Neural cell (in vitro differentiated cells): ENCODE results near the gene CRABP2. TPM values are rescaled to one million over a fixed set of nuclear protein-coding genes. Genes with fewer than 3 reads are reported as not detected.

Experiments
- H2AFZ ChIP-seq: fragments of 200-600, 300-800 bp; sonication (generic), shearing (Covaris generic); 2 replicates; pipeline ENCODE4 v1.6.0; 2014; ENCODE audit warnings: low read depth, mild to moderate bottlenecking, antibody characterized with exemption, low read length, moderate library complexity
- H3F3A ChIP-seq: fragments of 200-600 bp; shearing (Covaris generic); 2 replicates; pipeline ENCODE4 v1.6.1; 2016; ENCODE audit warnings: mild to moderate bottlenecking, moderate library complexity, mixed read lengths, antibody characterized with exemption, low read length; ENCODE audit not compliant: insufficient read depth, poor library complexity, severe bottlenecking
- H3K27ac ChIP-seq: fragments of 200-600, 300-800 bp; sonication (generic), shearing (Covaris generic); 2 replicates; pipeline ENCODE4 v1.5.1; 2014; ENCODE audit warnings: mild to moderate bottlenecking, low read length, moderate library complexity
- H3K27me3 ChIP-seq: fragments of 300-800, 200-600 bp; sonication (generic), shearing (Covaris generic); 2 replicates; pipeline ENCODE4 v1.6.0; 2014; ENCODE audit warnings: mild to moderate bottlenecking, low read depth, low read length, moderate library complexity; ENCODE audit not compliant: insufficient read depth
- H3K36me3 ChIP-seq: fragments of 300-800, 200-600 bp; sonication (generic), shearing (Covaris generic); 2 replicates; pipeline ENCODE4 v1.5.1; 2014; ENCODE audit warnings: mild to moderate bottlenecking, antibody characterized with exemption, low read length, moderate library complexity; ENCODE audit not compliant: insufficient read depth
- H3K4me2 ChIP-seq: fragments of 300-800, 200-600 bp; sonication (generic), shearing (Covaris generic); 2 replicates; pipeline ENCODE4 v1.6.0; 2014; ENCODE audit warnings: mild to moderate bottlenecking, low read length
- H3K4me3 ChIP-seq: fragments of 300-800, 200-600 bp; sonication (generic), shearing (Covaris generic); 2 replicates; pipeline ENCODE4 v1.5.1; 2014; ENCODE audit warnings: mild to moderate bottlenecking, low read length, moderate library complexity
- H3K79me2 ChIP-seq: fragments of 200-600 bp; shearing (Covaris generic); replicated peaks from 2 replicates; pipeline ENCODE4 v1.6.0; 2014; ENCODE audit warnings: mild to moderate bottlenecking, low read length, moderate library complexity; ENCODE audit not compliant: insufficient read depth
- H3K9ac ChIP-seq: fragments of 300-800, 200-600 bp; sonication (generic), shearing (Covaris generic); 2 replicates; pipeline ENCODE4 v1.6.1; 2016; ENCODE audit warnings: mild to moderate bottlenecking, low read length, mixed read lengths
- H3K9me2 ChIP-seq: fragments of 200-600 bp; shearing (Covaris generic); 2 replicates; pipeline ENCODE4 v1.6.1; 2016; ENCODE audit warnings: mild to moderate bottlenecking, low read length, mixed read lengths; ENCODE audit not compliant: insufficient read depth
- H3K9me3 ChIP-seq: fragments of 200-600, 300-800 bp; sonication (generic), shearing (Covaris generic); 2 replicates; pipeline ENCODE4 v1.6.1; 2016; ENCODE audit warnings: mild to moderate bottlenecking, mixed run types, low read length, moderate library complexity, mixed read lengths
- H4K20me1 ChIP-seq: fragments of 200-600 bp; shearing (Covaris generic); 2 replicates; pipeline ENCODE4 v1.6.1; 2016; ENCODE audit warnings: mild to moderate bottlenecking, mixed run types; ENCODE audit not compliant: insufficient read depth
- EP300 ChIP-seq: fragments of 450-650 bp; conservative IDR thresholded peaks from 2 replicates; pipeline ENCODE4 v1.6.1; 2014; ENCODE audit warnings: antibody characterized with exemption, mild to moderate bottlenecking, moderate library complexity; ENCODE audit not compliant: poor library complexity, severe bottlenecking
- EZH2 ChIP-seq: fragments of 200-600, 300-800 bp; shearing (Covaris generic), sonication (generic); IDR thresholded peaks from 2 replicates; pipeline ENCODE4 v1.6.1; 2014; ENCODE audit warnings: antibody characterized with exemption, low read length, borderline replicate concordance, mild to moderate bottlenecking; ENCODE audit not compliant: insufficient read depth, poor library complexity, severe bottlenecking
- MXI1 ChIP-seq: fragments of 450-650 bp; conservative IDR thresholded peaks from 2 replicates; pipeline ENCODE4 v1.6.1; 2014; ENCODE audit warnings: antibody characterized with exemption, mild to moderate bottlenecking; ENCODE audit not compliant: poor library complexity, severe bottlenecking
- POLR2AphosphoS5 ChIP-seq: IDR thresholded peaks from 2 replicates; pipeline ENCODE4 v1.6.1; 2012
- RAD21 ChIP-seq: fragments of 450-650 bp; conservative IDR thresholded peaks from 2 replicates; pipeline ENCODE4 v1.6.1; 2014; ENCODE audit warnings: antibody characterized with exemption, mild to moderate bottlenecking, moderate library complexity
- REST ChIP-seq: IDR thresholded peaks from 2 replicates; pipeline ENCODE4 v1.6.1; 2012; ENCODE audit warnings: borderline replicate concordance
- SMC3 ChIP-seq: fragments of 450-650 bp; conservative IDR thresholded peaks from 2 replicates; pipeline ENCODE4 v1.6.1; 2014; ENCODE audit warnings: antibody characterized with exemption, mild to moderate bottlenecking, moderate library complexity; ENCODE audit not compliant: poor library complexity
- TAF1 ChIP-seq: IDR thresholded peaks from 2 replicates; pipeline ENCODE4 v1.6.1; 2012; ENCODE audit warnings: low read depth
- polyA plus RNA-seq: library from polyadenylated mRNA; depleted of rRNA; stranded (reverse); fragments of >200 nt; gene quantifications from 2 replicates; pipeline ENCODE4 v1.2.3, GENCODE V29; 2014
- TF ChIP-seq, protein P1 (sequence below): fragments of 450-650 bp; IDR thresholded peaks from 2 replicates; pipeline ENCODE4 v1.5.1; 2014; ENCODE audit warnings: antibody characterized with exemption, mild to moderate bottlenecking, moderate library complexity; ENCODE audit not compliant: poor library complexity, severe bottlenecking

CRABP2 gene
- polyA plus RNA-seq, 1 donor from 2014 or later, result 7.7 TPM

DNA sequence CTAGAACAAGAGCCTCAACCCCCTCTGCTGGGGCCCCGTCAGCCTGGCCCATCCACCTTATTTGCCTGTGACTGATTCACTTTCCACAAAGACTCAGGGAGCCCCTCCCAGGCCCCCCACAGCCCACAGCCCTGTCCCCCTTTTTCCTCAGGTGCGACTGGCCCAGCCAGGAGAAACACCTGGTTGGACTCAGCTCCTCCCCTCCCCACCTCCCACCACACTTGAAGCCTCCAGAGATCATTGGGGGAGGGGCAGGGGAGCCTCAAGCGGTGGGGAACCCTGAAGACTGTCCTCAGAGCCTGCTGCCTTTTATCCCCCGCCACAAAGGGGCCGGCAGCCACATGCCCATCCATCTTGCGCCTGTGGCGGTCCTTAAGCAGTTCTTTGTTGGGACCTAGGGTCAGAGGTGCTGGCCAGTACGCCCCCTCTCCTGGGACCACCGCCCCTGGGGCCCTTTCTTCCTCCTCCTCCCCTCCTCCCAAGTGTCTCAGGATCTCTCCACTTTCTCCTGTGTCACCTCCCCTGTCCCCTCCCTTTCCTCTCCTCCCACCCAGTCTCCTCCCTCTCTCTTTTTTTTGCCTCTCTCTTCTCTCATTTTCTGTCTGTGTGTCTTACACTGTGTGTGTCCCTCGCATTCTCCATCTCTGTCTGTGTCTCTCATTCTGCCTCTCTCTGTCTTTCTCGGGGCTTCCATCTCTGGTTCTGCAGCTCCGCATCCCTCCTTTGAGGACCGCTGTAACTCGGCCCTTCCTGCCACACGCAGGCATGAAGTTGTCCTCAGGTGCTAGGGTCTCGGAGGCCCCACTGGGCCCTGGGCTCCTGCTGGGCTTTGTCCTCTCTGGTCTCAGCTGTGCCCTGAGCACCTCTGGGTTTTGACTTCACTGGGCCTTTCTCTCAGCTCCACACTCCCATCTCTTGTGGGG is 12.2 kb downstream of the CRABP2 start:
- Histone ChIP-seq H3K9me2 (no peaks in the 10 kb centered on the region), H3F3A (no peaks in the 10 kb centered on the region), H3K27me3 (no peaks in the 10 kb centered on the region), H3K4me2 (no peak overlapping the region), H2AFZ (no peak overlapping the region), H3K9ac (peak overlapping the region; percentile 27), H3K4me3 (peak overlapping the region; percentile 33), H3K27ac (no peak overlapping the region), H3K79me2 (no peaks in the 10 kb centered on the region), H3K36me3 (no peaks in the 10 kb centered on the region), H3K9me3 (no peaks in the 10 kb centered on the region), H4K20me1 (no peaks in the 10 kb centered on the region)
- TF ChIP-seq SMC3, result no peak
- TF ChIP-seq, protein P1, sequence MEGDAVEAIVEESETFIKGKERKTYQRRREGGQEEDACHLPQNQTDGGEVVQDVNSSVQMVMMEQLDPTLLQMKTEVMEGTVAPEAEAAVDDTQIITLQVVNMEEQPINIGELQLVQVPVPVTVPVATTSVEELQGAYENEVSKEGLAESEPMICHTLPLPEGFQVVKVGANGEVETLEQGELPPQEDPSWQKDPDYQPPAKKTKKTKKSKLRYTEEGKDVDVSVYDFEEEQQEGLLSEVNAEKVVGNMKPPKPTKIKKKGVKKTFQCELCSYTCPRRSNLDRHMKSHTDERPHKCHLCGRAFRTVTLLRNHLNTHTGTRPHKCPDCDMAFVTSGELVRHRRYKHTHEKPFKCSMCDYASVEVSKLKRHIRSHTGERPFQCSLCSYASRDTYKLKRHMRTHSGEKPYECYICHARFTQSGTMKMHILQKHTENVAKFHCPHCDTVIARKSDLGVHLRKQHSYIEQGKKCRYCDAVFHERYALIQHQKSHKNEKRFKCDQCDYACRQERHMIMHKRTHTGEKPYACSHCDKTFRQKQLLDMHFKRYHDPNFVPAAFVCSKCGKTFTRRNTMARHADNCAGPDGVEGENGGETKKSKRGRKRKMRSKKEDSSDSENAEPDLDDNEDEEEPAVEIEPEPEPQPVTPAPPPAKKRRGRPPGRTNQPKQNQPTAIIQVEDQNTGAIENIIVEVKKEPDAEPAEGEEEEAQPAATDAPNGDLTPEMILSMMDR, result no peak
- TF ChIP-seq EZH2, result no peak
- no peak for TF ChIP-seq POLR2AphosphoS5
- no peak for TF ChIP-seq REST
- no peak for TF ChIP-seq TAF1
- no peak for TF ChIP-seq RAD21
- TF ChIP-seq MXI1, result no peak
- TF ChIP-seq EP300, result no peak

DNA sequence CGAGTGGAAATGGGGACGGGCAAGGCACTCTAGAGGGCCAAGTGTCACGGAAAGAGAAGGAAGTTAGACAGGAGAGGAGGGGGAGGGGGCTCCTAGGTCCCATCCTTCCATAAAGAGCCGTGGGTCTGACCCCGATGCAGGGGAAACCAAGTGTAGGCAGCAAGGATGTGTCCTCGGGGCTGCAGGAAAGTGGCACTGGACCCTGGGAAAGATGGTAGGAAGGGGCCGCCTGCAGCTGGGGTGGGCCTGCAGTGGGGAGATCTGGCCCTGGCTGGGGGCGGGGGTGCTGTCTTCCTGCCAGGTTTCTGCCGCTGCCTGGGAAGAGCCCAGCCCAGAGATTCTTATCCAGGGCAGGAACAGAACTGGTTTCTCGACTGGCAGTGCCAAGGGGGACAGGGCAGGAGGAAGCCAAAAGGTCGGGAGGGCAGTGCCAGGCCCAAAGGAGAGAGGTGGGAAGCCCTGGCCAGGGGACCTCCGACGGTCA is 12.9 kb downstream of the CRABP2 start:
- Histone ChIP-seq H3K4me3 (peak overlapping the region; percentile 33), H3K36me3 (no peaks in the 10 kb centered on the region), H3K27me3 (no peaks in the 10 kb centered on the region), H2AFZ (no peak overlapping the region), H3K27ac (no peak overlapping the region), H3K4me2 (no peak overlapping the region), H3K9me2 (no peaks in the 10 kb centered on the region), H3F3A (no peaks in the 10 kb centered on the region), H3K9ac (peak overlapping the region; percentile 27), H3K9me3 (no peaks in the 10 kb centered on the region), H3K79me2 (no peaks in the 10 kb centered on the region), H4K20me1 (no peaks in the 10 kb centered on the region)
- TF ChIP-seq RAD21, result no peak
- TF ChIP-seq, protein P1, result no peak
- no peak for TF ChIP-seq POLR2AphosphoS5
- TF ChIP-seq MXI1, result no peak
- TF ChIP-seq REST, result no peak
- no peak for TF ChIP-seq EP300
- no peak for TF ChIP-seq TAF1
- TF ChIP-seq SMC3, result no peak
- TF ChIP-seq EZH2, result no peak
